ENCODE measurements around the gene ZNF598. TPM values are rescaled to one million over a fixed set of nuclear protein-coding genes. Genes with fewer than 3 reads are reported as not detected.

ZNF598 gene
- polyA plus RNA-seq, 4 donors, result 26.7 to 51.9 (median 29.7) TPM

DNA sequence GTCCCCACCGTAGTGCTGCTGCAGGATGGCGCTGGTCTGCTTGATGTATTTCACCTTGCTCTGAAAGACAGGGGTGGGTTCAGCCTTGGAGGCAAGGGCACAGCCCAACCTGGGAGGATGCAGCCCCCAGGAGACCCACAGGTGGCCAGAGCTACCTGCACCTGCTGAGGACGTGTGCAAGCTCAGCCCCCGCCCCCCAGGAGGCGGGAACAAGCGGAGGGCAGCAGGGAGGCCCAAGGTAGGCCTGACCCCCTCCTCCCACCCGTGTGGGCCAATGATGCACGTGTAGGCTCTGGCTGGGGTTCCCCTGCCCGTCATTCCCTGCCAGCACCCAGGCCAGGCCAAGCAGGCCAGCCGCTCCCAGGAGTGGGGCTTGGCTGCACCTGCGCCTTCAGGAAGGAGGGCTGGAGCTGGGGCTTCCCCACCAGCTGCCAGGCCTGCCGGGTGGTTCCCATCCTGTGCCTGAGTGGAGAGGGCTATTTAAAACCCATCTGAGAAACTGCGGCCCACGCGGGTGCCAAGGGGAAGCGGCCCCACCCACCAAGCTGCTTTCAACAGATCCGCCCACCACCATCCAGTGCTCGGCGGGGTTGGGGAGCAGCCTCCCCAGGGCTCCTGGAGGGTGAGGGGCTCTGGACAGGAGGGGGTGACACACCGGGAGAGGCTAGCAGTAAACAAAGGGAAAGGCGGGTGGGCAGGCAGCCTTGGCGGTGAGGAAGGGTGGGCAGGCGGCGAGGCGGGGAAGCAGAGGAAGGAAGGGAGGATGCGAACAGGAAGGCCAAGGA is 34.2 kb upstream of the ZNF598 start:
- FAIRE-seq (no peak), DNase-seq (no peak)
- Histone ChIP-seq H3K4me1 (ENCODE audit: control insufficient read depth in 3 of 3, insufficient read depth in 2 of 3, low read depth in 1 of 3, low read length in 2 of 3) (peaks cover 0 to 43% (median 0%) of the 10 kb centered on the region in 3 donors), H3K36me3 (ENCODE audit: control insufficient read depth in 3 of 3, insufficient read depth in 2 of 3, low read depth in 1 of 3, low read length in 3 of 3) (peaks cover 0 to 62% (median 0%) of the 10 kb centered on the region in 3 donors), H3K27me3 (ENCODE audit: control insufficient read depth in 3 of 3, insufficient read depth in 3 of 3, low read length in 3 of 3) (no peaks in the 10 kb centered on the region), H3K27ac (ENCODE audit: low read depth in 1 of 3, low read length in 2 of 3) (peak overlapping the region in 1 of 3 donors; percentile 22), H3K4me3 (ENCODE audit: low read depth in 1 of 3, low read length in 3 of 3) (no peak overlapping the region), H3K9me3 (ENCODE audit: control insufficient read depth in 2 of 2, insufficient read depth in 1 of 2, low read depth in 1 of 2, low read length in 1 of 2) (no peaks in the 10 kb centered on the region)
- WGBS, 3 donors, result 50 to 56% (median 54%) methylated on average over 26 of the region's 26 CpGs

DNA sequence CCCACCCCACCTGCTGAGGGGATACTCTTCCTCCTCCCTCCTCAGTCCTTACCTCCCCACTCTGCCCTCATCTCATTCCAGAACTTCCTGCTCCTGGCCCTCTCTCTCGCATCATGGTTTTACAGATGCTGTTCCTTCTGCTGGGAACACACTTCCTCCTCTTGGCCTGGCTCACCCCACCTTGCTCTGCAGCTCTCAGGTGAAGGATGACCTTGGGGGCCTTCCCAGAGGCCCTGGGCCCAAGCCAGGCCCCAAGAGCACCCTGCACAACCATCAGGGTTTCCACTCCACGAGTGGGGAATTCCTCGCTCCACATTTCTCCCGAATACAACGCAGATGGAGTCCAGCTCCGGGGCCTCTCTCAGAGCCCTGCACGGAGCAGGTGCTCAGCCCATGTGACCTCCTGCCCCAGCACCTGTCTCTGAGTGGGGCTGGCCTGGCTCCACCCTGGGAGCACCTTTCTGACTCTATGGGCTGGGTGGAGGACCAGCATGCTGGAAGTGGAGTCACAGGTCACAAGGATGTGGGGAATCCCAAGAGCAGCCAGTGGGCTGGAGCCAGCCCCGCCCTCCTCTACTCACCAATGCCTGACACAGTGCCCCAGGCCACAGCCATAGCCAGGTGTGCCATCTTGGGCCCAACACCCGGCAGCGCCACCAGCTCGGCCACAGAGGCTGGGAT is 33.5 kb upstream of the ZNF598 start:
- Histone ChIP-seq H3K4me1 (ENCODE audit: control insufficient read depth in 3 of 3, insufficient read depth in 2 of 3, low read depth in 1 of 3, low read length in 2 of 3) (peaks cover 0 to 42% (median 0%) of the 10 kb centered on the region in 3 donors), H3K27me3 (ENCODE audit: control insufficient read depth in 3 of 3, insufficient read depth in 3 of 3, low read length in 3 of 3) (no peaks in the 10 kb centered on the region), H3K4me3 (ENCODE audit: low read depth in 1 of 3, low read length in 3 of 3) (no peak overlapping the region), H3K36me3 (ENCODE audit: control insufficient read depth in 3 of 3, insufficient read depth in 2 of 3, low read depth in 1 of 3, low read length in 3 of 3) (peaks cover 0 to 68% (median 0%) of the 10 kb centered on the region in 3 donors), H3K9me3 (ENCODE audit: control insufficient read depth in 2 of 2, insufficient read depth in 1 of 2, low read depth in 1 of 2, low read length in 1 of 2) (no peaks in the 10 kb centered on the region), H3K27ac (ENCODE audit: low read depth in 1 of 3, low read length in 2 of 3) (peak overlapping the region in 2 of 3 donors; percentile 12 to 22)
- DNase-seq, result peak in 1 of 2 donors; percentile 37
- WGBS, 3 donors, result 60 to 74% (median 64%) methylated on average over 11 of the region's 11 CpGs
- FAIRE-seq, result no peak

DNA sequence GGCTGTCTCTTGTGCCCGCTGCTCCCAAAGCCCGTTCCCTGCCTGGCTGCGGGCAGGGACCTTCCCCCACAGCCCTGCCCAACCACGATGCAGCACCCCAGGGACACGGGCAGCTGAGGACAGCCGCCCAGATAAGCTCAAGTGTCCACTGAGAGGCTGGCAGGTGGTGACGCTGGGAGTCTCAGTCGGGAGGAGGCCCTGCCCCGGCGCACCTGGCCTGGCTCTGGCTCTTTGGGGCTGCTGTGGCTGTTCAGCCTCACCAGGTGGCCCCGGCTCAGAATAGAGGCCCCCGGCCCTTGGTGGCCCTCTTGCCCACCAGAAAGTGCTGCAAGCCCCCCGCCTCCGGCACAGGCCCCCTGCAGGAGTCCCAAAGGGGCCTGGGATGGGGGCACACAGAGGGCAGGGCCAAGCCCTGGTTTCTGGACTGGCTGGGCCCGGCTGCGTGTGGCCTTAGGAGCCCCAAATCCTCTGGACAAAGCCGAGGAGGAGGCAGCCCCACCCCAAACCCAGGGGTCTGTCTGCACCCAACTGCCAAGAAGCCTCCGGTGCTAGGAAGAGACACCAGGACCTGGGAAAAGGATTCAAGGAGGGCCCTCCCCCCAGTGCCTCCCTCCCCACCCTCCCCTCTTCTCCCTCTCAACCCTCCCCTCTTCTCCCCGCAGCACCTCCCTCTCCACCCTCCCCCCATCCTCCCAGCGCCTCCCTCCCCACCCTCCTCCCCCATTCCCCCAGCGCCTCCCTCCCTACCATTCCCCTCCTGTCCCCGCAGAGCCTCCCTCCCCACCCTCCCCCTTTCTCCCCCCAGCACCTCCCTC is 32.8 kb upstream of the ZNF598 start:
- WGBS, 3 donors, result 53 to 77% (median 66%) methylated on average over 13 to 22 of the region's 22 CpGs
- no peaks in the 10 kb centered on the region for H3K9me3 ChIP-seq (ENCODE audit: control insufficient read depth in 2 of 2, insufficient read depth in 1 of 2, low read depth in 1 of 2, low read length in 1 of 2)
- H3K4me3 ChIP-seq (ENCODE audit: low read depth in 1 of 3, low read length in 3 of 3), result no peak overlapping the region
- FAIRE-seq (no peak), DNase-seq (no peak)
- peaks cover 0 to 49% (median 0%) of the 10 kb centered on the region in 3 donors for H3K4me1 ChIP-seq (ENCODE audit: control insufficient read depth in 3 of 3, insufficient read depth in 2 of 3, low read depth in 1 of 3, low read length in 2 of 3)
- peak overlapping the region; percentile 25 to 46 (median 45) for H3K27ac ChIP-seq (ENCODE audit: low read depth in 1 of 3, low read length in 2 of 3)
- H3K27me3 ChIP-seq (ENCODE audit: control insufficient read depth in 3 of 3, insufficient read depth in 3 of 3, low read length in 3 of 3), result no peaks in the 10 kb centered on the region
- peaks cover 0 to 75% (median 0%) of the 10 kb centered on the region in 3 donors for H3K36me3 ChIP-seq (ENCODE audit: control insufficient read depth in 3 of 3, insufficient read depth in 2 of 3, low read depth in 1 of 3, low read length in 3 of 3)

DNA sequence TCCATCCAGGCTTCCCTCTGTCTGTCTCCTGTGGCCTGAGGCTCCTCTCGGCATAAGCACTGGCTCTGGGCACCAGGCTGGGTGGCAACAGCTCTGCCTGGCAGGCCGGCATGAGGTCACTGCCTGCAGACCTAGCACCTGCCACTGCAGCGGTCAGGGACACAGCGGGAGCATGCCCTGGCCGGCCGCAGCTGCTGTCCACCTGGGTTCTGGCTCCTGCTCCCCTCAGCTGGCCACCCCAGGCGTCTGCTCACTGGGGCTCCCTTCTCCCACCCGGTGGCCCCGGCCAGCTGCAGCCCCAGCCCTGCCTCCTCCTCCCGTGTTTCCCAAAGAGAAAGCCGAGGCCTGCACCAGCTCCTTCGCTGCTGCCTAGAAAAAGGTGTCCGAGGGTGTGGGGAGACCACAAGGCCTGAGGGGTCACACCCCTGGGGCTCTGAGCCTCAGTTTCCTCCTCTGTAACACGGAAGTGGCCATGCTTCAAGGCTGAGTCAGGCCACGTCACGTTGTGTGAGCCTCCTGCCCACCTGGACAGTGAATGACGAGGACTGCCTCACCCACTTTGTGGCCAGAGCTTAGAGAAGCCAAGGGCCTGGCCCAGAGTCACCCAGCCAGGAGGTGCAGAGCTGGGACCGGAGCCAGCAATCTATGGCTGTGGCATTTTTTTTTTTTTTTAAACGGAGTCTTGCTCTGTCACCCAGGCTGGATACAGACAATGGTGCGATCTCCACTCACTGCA is 31.3 kb upstream of the ZNF598 start:
- H3K4me1 ChIP-seq (ENCODE audit: control insufficient read depth in 3 of 3, insufficient read depth in 2 of 3, low read depth in 1 of 3, low read length in 2 of 3), result peaks cover 0 to 59% (median 0%) of the 10 kb centered on the region in 3 donors
- H3K36me3 ChIP-seq (ENCODE audit: control insufficient read depth in 3 of 3, insufficient read depth in 2 of 3, low read depth in 1 of 3, low read length in 3 of 3), result peaks cover 0 to 84% (median 0%) of the 10 kb centered on the region in 3 donors
- 64 to 78% (median 69%) methylated on average over 19 to 20 of the region's 20 CpGs for WGBS, 3 donors
- no peak overlapping the region for H3K4me3 ChIP-seq (ENCODE audit: low read depth in 1 of 3, low read length in 3 of 3)
- no peak for FAIRE-seq
- no peaks in the 10 kb centered on the region for H3K27me3 ChIP-seq (ENCODE audit: control insufficient read depth in 3 of 3, insufficient read depth in 3 of 3, low read length in 3 of 3)
- peak overlapping the region in 2 of 3 donors; percentile 1 to 87 for H3K27ac ChIP-seq (ENCODE audit: low read depth in 1 of 3, low read length in 2 of 3)
- no peaks in the 10 kb centered on the region for H3K9me3 ChIP-seq (ENCODE audit: control insufficient read depth in 2 of 2, insufficient read depth in 1 of 2, low read depth in 1 of 2, low read length in 1 of 2)
- DNase-seq, result peak in 1 of 2 donors; percentile 37

DNA sequence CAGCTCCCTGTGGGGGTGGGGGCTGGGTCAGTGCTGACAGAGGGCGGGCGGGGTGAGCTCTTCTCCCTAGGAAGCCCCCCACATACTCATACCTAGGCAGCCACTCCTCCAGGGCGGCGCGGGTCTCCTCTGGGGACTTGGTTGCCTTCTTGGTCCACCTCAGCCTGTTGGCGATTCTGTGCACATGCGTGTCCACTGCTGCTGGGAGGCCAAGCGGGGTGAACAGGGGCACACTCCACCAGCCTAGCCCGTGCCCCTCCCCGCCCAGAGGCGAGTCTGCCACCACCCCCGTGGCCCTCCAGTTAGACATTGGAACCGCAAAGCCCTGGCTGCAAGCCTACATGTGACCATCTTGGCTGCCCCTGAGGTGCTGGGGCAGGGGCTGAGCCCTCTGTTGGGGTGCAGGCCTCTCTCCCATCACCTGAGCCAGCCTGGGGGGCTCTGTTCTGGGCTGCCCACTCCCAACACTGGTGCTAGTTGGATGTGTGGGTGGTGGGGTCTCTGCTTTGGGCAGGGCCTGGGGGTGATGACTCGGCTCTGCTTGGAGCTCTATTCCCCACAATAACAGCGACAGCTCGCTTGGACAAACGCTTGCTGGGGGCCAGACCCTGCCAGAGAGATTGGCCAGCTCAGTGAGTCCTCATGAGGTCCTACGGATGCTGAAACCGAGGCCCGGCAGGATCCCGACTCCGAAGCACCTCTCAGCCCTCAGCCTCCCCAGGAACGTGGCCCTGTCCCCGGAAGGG is 30.6 kb upstream of the ZNF598 start:
- H3K36me3 ChIP-seq (ENCODE audit: control insufficient read depth in 3 of 3, insufficient read depth in 2 of 3, low read depth in 1 of 3, low read length in 3 of 3), result peaks cover 0 to 87% (median 0%) of the 10 kb centered on the region in 3 donors
- peak overlapping the region; percentile 45 to 91 (median 87) for H3K27ac ChIP-seq (ENCODE audit: low read depth in 1 of 3, low read length in 2 of 3)
- FAIRE-seq (no peak), DNase-seq (no peak)
- H3K9me3 ChIP-seq (ENCODE audit: control insufficient read depth in 2 of 2, insufficient read depth in 1 of 2, low read depth in 1 of 2, low read length in 1 of 2), result no peaks in the 10 kb centered on the region
- H3K27me3 ChIP-seq (ENCODE audit: control insufficient read depth in 3 of 3, insufficient read depth in 3 of 3, low read length in 3 of 3), result no peaks in the 10 kb centered on the region
- 75 to 83% (median 78%) methylated on average over 22 to 24 of the region's 24 CpGs for WGBS, 3 donors
- H3K4me3 ChIP-seq (ENCODE audit: low read depth in 1 of 3, low read length in 3 of 3), result no peak overlapping the region
- H3K4me1 ChIP-seq (ENCODE audit: control insufficient read depth in 3 of 3, insufficient read depth in 2 of 3, low read depth in 1 of 3, low read length in 2 of 3), result peaks cover 0 to 66% (median 0%) of the 10 kb centered on the region in 3 donors

DNA sequence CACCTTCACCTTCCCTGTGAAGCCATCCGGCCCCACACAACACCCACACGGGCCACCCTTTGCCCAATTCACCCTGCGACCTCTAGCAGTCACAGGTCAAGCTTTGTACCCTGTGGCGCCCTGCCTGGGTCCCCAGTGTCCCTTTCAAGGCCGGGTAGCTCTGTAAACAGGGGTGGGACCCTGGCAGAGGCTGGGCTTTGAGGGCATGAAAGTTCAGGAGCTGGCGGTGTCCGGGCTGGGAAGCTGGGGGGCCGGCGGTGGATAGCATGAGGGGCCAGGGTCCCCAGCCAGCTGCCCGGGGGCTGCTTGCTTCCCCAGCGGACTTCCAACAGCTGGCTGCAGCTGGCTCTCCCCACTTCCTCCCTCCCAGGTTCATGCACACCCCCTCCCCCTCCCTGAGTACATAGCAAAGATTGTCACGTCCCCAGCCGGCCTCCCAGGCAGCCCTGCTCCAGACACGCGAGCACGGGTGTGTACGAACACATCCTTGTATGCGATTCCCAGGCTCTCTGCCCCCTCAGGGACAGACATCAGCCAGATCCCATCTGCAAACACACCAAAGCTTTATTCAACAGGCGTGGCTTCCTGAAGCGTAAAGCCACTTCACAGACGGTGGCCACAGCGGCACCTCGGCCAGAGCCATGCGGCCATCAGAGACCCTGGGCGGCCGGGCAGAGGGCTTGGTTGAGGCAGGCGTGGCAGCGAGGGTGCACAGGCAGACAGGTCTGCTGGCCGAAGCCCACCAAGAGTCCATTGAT is 29.8 kb upstream of the ZNF598 start:
- peaks cover 0 to 72% (median 0%) of the 10 kb centered on the region in 3 donors for H3K4me1 ChIP-seq (ENCODE audit: control insufficient read depth in 3 of 3, insufficient read depth in 2 of 3, low read depth in 1 of 3, low read length in 2 of 3)
- 48 to 76% (median 70%) methylated on average over 29 of the region's 29 CpGs for WGBS, 3 donors
- no peaks in the 10 kb centered on the region for H3K27me3 ChIP-seq (ENCODE audit: control insufficient read depth in 3 of 3, insufficient read depth in 3 of 3, low read length in 3 of 3)
- H3K9me3 ChIP-seq (ENCODE audit: control insufficient read depth in 2 of 2, insufficient read depth in 1 of 2, low read depth in 1 of 2, low read length in 1 of 2), result no peaks in the 10 kb centered on the region
- H3K36me3 ChIP-seq (ENCODE audit: control insufficient read depth in 3 of 3, insufficient read depth in 2 of 3, low read depth in 1 of 3, low read length in 3 of 3), result peaks cover 0 to 83% (median 0%) of the 10 kb centered on the region in 3 donors
- DNase-seq (peak; percentile 25 to 78), FAIRE-seq (no peak)
- peak overlapping the region; percentile 43 to 91 (median 87) for H3K27ac ChIP-seq (ENCODE audit: low read depth in 1 of 3, low read length in 2 of 3)
- no peak overlapping the region for H3K4me3 ChIP-seq (ENCODE audit: low read depth in 1 of 3, low read length in 3 of 3)

Data from small intestine (tissue), 7 donors.